Transverse colon (tissue), 4 donors: ENCODE results near the gene IL12A.

Experiments
- POLR2AphosphoS5 ChIP-seq, 3 donors: sonication (generic); formaldehyde crosslinking; IDR thresholded peaks; one replicate each; pipeline ENCODE4 v1.6.1; 2016; ENCODE audit warnings: antibody characterized with exemption in 3 of 3
- TF ChIP-seq, protein P1 (sequence below), 5 experiments: fragments of 200-600 bp in 3 of 5; fragments of 450-650 bp in 2 of 5; sonication (generic) in 3 of 5; IDR thresholded peaks; 1 replicate in 2 of 5; 2 replicates in 3 of 5; pipeline ENCODE4 v1.5.1; 2016 to 2017; ENCODE audit warnings: antibody characterized with exemption in 5 of 5, inconsistent platforms in 3 of 5, mild to moderate bottlenecking in 2 of 5, moderate library complexity in 1 of 5

DNA sequence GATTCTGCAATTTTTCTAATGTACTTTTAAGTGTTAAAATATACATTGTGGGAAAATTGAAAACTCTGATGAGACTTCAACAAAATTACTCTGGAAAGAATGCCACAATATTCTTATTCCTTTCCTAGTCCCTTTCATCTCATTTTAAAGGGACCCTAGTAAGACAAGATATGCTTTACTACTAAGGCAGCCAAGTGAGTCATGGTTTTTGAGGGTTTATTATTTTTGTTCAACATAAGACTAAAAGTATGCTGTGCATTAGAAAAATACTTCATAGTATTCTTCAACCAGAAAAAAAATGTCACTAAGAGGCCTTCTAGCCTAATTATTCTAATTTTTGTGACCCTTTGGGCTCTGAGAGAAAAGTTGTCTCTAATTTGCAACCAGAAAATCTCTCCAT, 7.4 kb downstream of the IL12A start:
- TF ChIP-seq, protein P1, sequence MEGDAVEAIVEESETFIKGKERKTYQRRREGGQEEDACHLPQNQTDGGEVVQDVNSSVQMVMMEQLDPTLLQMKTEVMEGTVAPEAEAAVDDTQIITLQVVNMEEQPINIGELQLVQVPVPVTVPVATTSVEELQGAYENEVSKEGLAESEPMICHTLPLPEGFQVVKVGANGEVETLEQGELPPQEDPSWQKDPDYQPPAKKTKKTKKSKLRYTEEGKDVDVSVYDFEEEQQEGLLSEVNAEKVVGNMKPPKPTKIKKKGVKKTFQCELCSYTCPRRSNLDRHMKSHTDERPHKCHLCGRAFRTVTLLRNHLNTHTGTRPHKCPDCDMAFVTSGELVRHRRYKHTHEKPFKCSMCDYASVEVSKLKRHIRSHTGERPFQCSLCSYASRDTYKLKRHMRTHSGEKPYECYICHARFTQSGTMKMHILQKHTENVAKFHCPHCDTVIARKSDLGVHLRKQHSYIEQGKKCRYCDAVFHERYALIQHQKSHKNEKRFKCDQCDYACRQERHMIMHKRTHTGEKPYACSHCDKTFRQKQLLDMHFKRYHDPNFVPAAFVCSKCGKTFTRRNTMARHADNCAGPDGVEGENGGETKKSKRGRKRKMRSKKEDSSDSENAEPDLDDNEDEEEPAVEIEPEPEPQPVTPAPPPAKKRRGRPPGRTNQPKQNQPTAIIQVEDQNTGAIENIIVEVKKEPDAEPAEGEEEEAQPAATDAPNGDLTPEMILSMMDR (IDR thresholded peaks at IDR 0.05) = no peak
- TF ChIP-seq POLR2AphosphoS5 (IDR thresholded peaks at IDR 0.05) = no peak
